Measurements from ENCODE around the gene XNDC1N.

- TF ChIP-seq CTCF (IDR thresholded peaks at IDR 0.05) = no peak
- TF ChIP-seq POLR2A (IDR thresholded peaks at IDR 0.05) = no peak
Measured at GRCh38 chr11:71927820-71928736, at the start of gene XNDC1N.

Data from lower leg skin (tissue), 3 donors.